ENCODE data around the gene CCNB2.
A peak's percentile ranks its signal among the peaks of the same experiment; 100 is the strongest.
"Not testable (repeated sequence)": the region's sequence is repeated elsewhere in the genome, so short reads cannot be mapped to it uniquely, and the experiment has no call there.

The CCNB2 gene

DNA sequence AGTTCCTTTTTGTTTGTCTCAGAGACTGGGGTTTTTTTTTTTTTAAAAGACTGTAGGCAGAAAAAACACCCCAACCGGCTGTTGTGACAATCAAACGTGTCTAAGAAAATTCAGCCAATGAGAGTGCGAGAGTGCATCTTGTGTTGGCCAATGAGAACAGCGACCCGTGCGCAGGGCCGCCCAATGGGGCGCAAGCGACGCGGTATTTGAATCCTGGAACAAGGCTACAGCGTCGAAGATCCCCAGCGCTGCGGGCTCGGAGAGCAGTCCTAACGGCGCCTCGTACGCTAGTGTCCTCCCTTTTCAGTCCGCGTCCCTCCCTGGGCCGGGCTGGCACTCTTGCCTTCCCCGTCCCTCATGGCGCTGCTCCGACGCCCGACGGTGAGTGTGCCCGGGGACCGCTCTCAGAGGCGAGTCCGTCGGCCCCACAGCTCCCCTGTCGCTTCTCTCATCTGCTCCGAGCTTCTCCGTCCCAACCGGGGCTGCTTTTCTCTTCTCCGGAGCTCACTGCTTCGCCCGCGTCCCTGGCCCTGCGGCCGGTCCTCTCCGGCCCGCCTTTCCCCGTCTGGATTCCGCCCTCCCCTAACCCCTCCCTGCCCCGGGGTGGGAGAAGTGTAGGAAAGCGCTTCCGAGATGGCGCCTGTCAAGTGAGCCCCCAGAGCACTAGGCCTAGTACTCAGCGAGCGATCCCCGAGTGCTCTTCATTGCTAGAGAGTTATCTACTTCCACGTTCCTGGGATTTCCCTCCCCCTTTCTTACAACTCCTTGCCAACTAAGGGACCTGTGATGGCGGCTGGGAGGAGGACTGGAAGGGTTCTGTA lies at the start of gene CCNB2:
Gene CCNB2, plus strand, starts transcription at position 235 of the 821 bp plus-strand sequence. Its CDS starts 123 bp downstream, at position 358.
- H3K4me3 ChIP-seq (ENCODE audit: low read depth, low read length): peak within 1 kb of the TSS; percentile 82
- peak; percentile 79 for DNase-seq (ENCODE audit: low read depth)

GRCh38 chr15:59059076-59059597 lies 45.8 kb upstream of the CCNB2 start:
- DNase-seq (ENCODE audit: low read depth): no peak
- no peak overlapping the region for H3K4me3 ChIP-seq (ENCODE audit: low read depth, low read length)

GRCh38 chr15:59060348-59060747 lies 44.6 kb upstream of the CCNB2 start:
- no peak overlapping the region for H3K4me3 ChIP-seq (ENCODE audit: low read depth, low read length)
- DNase-seq (ENCODE audit: low read depth): no peak

DNA sequence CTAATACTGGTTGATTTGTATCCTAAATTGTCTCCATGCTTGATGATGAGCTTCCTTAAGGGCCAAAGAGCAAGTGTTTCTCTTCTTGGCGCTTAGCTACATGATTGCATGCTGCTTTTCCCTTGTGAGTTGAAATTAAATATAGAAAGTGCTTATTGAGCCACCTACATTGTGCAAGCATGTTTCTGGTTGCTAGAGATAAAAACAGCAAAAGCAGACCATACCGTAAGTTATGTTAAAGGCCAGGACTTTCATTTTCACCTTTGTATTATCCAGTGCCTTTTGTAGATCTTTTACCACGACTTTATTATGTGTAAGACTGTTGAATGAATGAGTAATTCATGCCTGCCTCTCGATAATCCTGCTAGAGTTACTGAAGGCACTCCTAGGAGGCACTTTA lies 41.9 kb upstream of the CCNB2 start:
- peak; percentile 12 for DNase-seq (ENCODE audit: low read depth)
- no peak overlapping the region for H3K4me3 ChIP-seq (ENCODE audit: low read depth, low read length)

- no peak for DNase-seq (ENCODE audit: low read depth)
- no peak overlapping the region for H3K4me3 ChIP-seq (ENCODE audit: low read depth, low read length)
Observed at GRCh38 chr15:59069430-59069829, 35.5 kb upstream of the CCNB2 start.

DNA sequence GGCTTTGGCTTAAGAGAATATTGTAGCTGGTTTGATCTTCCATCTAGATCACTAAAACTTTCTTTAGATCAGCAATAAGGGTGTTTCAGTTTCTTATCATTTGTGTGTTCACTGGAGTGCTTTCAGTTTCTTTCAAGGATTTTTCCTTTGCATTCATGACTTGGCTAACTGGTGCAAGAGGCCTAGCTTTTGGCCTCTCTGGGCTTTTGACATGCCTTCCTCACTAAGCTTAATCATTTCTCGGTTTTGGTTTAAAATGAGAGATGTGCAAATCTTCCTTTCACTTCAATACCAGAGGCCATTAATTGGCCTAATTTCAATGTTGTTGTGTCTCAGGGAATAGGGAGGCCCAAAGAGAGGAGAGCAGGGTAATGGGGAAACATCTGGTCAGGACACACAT lies 30.3 kb upstream of the CCNB2 start:
- no peak overlapping the region for H3K4me3 ChIP-seq (ENCODE audit: low read depth, low read length)
- DNase-seq (ENCODE audit: low read depth): no peak

DNA sequence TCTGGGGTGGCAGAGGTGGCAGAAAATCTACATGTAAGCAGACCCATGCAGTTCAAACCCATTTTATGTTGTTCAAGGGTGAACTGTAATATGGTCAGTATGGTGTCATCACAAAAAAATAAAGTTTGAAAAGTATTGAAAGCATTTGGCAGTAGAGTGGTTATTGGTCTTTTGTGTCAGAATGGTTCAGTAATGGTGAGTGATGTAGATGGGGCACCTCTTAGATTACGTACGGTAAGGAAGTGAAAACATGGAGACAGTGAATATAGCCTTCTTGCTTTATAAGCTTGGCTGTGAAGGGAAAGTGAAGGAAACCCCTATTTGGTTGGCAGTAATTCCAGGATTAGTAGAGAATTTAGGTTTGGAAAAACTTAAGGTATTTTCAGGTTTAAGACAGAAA lies 17.2 kb upstream of the CCNB2 start:
- no peak for DNase-seq (ENCODE audit: low read depth)

DNA sequence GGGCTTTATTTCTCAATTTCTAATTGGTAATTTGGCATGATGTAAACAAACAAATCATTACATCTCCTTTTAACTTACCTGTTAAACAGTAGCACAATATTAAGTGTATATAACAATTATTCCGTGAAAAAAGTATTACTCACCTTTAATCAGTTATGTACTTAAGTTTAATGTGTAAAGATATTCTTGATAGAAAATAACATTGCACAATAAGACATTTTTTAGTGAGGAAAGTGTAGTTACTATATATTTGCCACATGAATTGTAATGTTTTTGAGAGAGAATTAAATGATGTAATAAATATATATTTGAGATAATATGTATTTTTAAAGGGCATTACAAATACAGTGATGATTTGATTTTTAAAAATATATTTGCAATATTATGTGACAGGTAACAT lies 10.9 kb upstream of the CCNB2 start:
- DNase-seq (ENCODE audit: low read depth): no peak
- no peak overlapping the region for H3K4me3 ChIP-seq (ENCODE audit: low read depth, low read length)

More for the DNA sequence above, 17.2 kb upstream of the CCNB2 start:
- no peak overlapping the region for H3K4me3 ChIP-seq (ENCODE audit: low read depth, low read length)

DNA sequence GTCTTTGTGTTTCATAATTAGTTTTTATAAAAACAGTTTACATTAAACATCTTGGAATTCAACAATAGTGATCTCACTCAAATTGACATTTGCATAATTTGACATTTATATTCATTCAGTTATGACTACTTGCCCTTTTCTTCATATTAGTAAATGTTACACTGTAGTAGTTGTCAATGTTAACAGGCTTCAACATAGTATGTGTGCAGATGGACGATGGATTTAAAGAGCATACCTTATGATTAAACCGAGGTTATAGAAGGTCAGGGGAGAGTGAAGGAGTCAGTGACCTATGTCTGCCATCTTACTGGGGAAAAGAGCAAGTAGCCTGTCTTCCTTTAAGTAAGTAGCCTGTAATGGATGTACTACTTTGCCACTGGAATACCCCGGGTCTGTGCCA lies 8.5 kb upstream of the CCNB2 start:
- no peak overlapping the region for H3K4me3 ChIP-seq (ENCODE audit: low read depth, low read length)
- no peak for DNase-seq (ENCODE audit: low read depth)

DNA sequence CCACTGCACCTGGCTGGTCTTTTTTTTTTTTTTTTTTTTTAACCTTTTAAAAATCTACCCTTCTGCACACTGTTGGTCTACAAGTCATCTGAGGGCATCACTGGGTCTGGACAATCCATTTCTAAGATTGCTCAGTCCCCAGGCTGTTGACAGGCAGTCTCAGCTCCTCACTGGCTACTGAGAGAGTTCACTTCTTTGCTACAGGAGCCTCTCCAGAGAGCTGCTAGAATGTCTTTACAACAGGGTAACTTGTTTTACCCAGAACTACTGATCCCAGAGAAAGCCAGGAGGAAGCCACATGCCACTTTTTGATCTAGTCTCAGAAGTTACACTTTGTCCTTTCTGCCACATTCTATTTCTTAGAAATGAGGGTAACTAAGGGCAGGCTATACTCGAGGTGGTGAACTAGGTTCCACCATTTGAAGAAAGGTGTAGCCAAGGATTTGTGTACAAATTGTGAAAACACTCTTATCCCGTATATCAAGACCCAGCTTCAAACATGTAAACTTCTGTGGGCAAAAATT lies 5.7 kb upstream of the CCNB2 start:
- no peak for DNase-seq (ENCODE audit: low read depth)
- H3K4me3 ChIP-seq (ENCODE audit: low read depth, low read length): no peak overlapping the region

DNA sequence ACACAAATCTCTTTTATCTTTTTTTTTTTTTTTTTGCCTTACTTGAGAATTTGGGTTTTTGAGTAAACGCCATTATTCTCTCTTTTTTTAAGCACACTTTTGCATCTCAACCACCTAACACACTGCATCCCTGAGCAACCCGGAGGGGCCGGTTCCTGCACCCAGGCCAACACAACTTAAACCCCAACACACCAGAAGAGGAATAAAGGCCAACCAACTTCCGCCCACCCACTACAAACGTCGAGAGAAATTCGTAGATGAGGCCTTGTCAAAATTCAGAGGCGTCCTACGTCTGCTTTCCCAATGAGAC lies 389 bp upstream of the CCNB2 start:
- DNase-seq (ENCODE audit: low read depth): no peak

GRCh38 chr15:59105854-59106253 lies 908 bp downstream of the CCNB2 start:
- no peak for DNase-seq (ENCODE audit: low read depth)
- peak overlapping the region; percentile 82 for H3K4me3 ChIP-seq (ENCODE audit: low read depth, low read length)

More for the DNA sequence above, 389 bp upstream of the CCNB2 start:
- H3K4me3 ChIP-seq (ENCODE audit: low read depth, low read length): peak overlapping the region; percentile 82

GRCh38 chr15:59111251-59111650 lies 6.3 kb downstream of the CCNB2 start:
- no peak for DNase-seq (ENCODE audit: low read depth)
- no peak overlapping the region for H3K4me3 ChIP-seq (ENCODE audit: low read depth, low read length)

GRCh38 chr15:59115047-59115446 lies 10.1 kb downstream of the CCNB2 start:
- no peak for DNase-seq (ENCODE audit: low read depth)
- no peak overlapping the region for H3K4me3 ChIP-seq (ENCODE audit: low read depth, low read length)

GRCh38 chr15:59116141-59116540 lies 11.2 kb downstream of the CCNB2 start:
- no peak for DNase-seq (ENCODE audit: low read depth)
- H3K4me3 ChIP-seq (ENCODE audit: low read depth, low read length): no peak overlapping the region

DNA sequence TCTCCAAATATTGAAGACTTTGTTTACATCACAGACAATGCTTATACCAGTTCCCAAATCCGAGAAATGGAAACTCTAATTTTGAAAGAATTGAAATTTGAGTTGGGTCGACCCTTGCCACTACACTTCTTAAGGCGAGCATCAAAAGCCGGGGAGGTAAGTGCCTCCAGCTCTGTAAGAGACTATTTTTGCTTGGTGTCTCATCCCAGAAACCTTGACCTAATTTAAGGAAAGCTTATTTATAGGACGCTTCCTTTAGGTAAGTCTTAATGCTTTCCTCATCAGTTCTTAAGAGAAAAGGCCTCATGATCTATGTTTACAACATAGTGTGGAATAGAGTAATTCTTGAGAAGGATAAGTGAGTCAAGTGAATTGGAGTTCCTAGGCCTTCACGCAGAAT lies 11.8 kb downstream of the CCNB2 start:
- H3K4me3 ChIP-seq (ENCODE audit: low read depth, low read length): no peak overlapping the region
- no peak for DNase-seq (ENCODE audit: low read depth)

- DNase-seq (ENCODE audit: low read depth): no peak
Observed at GRCh38 chr15:59119625-59120024, 14.7 kb downstream of the CCNB2 start.

DNA sequence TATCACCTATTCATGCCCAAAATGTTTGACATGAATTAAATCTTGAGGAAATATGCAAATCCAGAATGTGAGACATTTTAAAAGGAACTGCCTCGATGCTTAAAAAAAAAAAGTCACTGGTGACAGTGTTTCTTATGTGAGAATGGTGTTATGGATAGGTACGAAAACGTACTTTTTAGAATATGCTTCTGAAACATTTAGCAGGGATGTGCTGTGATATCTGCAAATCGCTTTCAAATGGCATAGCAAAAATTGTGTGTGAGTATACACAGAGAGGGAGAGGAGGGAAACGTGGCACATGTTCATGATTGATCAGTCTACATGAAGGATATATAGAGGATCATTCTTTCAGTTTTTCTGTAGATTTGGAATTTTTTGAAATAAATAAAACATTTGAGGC lies 16.0 kb downstream of the CCNB2 start:
- no peak overlapping the region for H3K4me3 ChIP-seq (ENCODE audit: low read depth, low read length)
- no peak for DNase-seq (ENCODE audit: low read depth)

More at GRCh38 chr15:59119625-59120024, 14.7 kb downstream of the CCNB2 start:
- no peak overlapping the region for H3K4me3 ChIP-seq (ENCODE audit: low read depth, low read length)

- no peak overlapping the region for H3K4me3 ChIP-seq (ENCODE audit: low read depth, low read length)
- no peak for DNase-seq (ENCODE audit: low read depth)
Observed at GRCh38 chr15:59124261-59124660, 19.3 kb downstream of the CCNB2 start.

DNA sequence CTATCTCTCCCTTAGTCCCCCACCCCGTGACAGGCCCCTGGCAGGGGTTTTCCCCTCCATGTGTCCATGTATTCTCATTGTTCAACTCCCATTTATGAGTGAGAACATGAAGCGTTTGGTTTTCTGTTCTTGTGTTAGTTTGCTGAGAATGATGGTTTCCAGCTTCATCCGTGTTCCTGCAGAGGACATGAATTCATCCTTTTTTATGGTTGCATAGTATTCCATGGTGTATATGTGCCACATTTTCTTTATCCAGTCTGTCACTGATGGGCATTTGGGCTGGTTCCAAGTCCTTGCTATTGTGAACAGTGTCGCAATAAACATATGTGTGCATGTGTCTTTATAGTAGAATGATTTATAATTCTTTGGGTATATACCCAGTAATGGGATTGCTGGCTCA lies 20.7 kb downstream of the CCNB2 start:
- not testable (repeated sequence) for DNase-seq (ENCODE audit: low read depth); H3K4me3 ChIP-seq (ENCODE audit: low read depth, low read length)

DNA sequence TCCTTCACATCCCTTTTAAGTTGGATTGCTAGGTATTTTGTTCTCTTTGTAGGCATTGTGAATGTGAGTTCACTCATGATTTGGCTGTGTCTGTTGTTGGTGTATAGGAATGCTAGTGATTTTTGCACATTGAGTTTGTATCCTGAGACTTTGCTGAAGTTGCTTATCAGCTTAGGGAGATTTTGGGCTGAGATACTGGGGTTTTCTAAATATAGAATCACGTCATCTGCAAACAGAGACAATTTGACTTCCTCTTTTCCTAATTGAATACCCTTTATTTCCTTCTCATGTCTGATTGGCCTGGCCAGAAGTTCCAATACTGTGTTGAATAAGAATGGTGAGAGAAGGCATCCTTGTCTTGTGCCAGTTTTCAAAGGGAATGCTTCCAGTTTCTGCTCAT lies 22.3 kb downstream of the CCNB2 start:
- H3K4me3 ChIP-seq (ENCODE audit: low read depth, low read length): not testable (repeated sequence)

More for the DNA sequence above, 22.3 kb downstream of the CCNB2 start:
- not testable (repeated sequence) for DNase-seq (ENCODE audit: low read depth)

All from skeletal muscle cell (primary cell).